NCI-H1694 treated with DMSO at 0.1 percent for 48 hours (cell line): ENCODE data around the gene FASTK.

Experiments
- DNase-seq: peaks from one replicate; lab custom pipeline; 2025; lab: John Stamatoyannopoulos, UW

Gene FASTK

GRCh38 chr7:151082141-151083070 is 1.8 kb upstream of the FASTK start:
- DNase-seq = no peak

- no peak for DNase-seq
Measured at GRCh38 chr7:151081170-151082101, 827 bp upstream of the FASTK start.

GRCh38 chr7:151080067-151080521 is 515 bp downstream of the FASTK start:
- DNase-seq = no peak

- no peak for DNase-seq
Measured at GRCh38 chr7:151079199-151079910, 1.3 kb downstream of the FASTK start.

GRCh38 chr7:151078233-151079040 is 2.2 kb downstream of the FASTK start:
- DNase-seq = no peak

GRCh38 chr7:151077705-151078232 is 2.8 kb downstream of the FASTK start:
- no peak for DNase-seq

GRCh38 chr7:151076863-151077704 is 3.5 kb downstream of the FASTK start:
- DNase-seq = no peak

GRCh38 chr7:151075978-151076426 is 4.6 kb downstream of the FASTK start:
- no peak for DNase-seq

GRCh38 chr7:151075662-151075971 is 5.0 kb downstream of the FASTK start:
- no peak for DNase-seq

GRCh38 chr7:151074817-151075661 is 5.6 kb downstream of the FASTK start:
- no peak for DNase-seq

- no peak for DNase-seq
Measured at GRCh38 chr7:151073990-151074389, 6.6 kb downstream of the FASTK start.

- DNase-seq = no peak
Measured at GRCh38 chr7:151071032-151071866, 9.4 kb downstream of the FASTK start.

GRCh38 chr7:151070574-151070960 is 10.0 kb downstream of the FASTK start:
- no peak for DNase-seq

- no peak for DNase-seq
Measured at GRCh38 chr7:151069841-151070573, 10.6 kb downstream of the FASTK start.

- no peak for DNase-seq
Measured at GRCh38 chr7:151068069-151068773, 12.4 kb downstream of the FASTK start.

GRCh38 chr7:151066273-151066974 is 14.2 kb downstream of the FASTK start:
- DNase-seq = no peak
